Prostate gland (tissue), 2 donors: ENCODE measurements around the gene RGPD5.
"Not testable (repeated sequence)": the region's sequence is repeated elsewhere in the genome, so short reads cannot be mapped to it uniquely, and the experiment has no call there.

Experiments
- CTCF ChIP-seq, 4 experiments: fragments of 200-600 bp in 2 of 4; fragments of 450-650 bp in 2 of 4; sonication (generic) in 2 of 4; IDR thresholded peaks; 1 replicate in 3 of 4; 2 replicates in 1 of 4; pipeline ENCODE4 v1.5.1; 2016 to 2019; ENCODE audit warnings: antibody characterized with exemption in 4 of 4, mild to moderate bottlenecking in 2 of 4, moderate library complexity in 2 of 4
- POLR2A ChIP-seq: fragments of 450-650 bp; IDR thresholded peaks from one replicate; pipeline ENCODE4 v1.6.1; 2016; ENCODE audit warnings: antibody characterized with exemption, mild to moderate bottlenecking
- POLR2AphosphoS5 ChIP-seq: sonication (generic); formaldehyde crosslinking; IDR thresholded peaks from one replicate; pipeline ENCODE4 v1.6.1; 2017; ENCODE audit warnings: antibody characterized with exemption

- not testable (repeated sequence) for TF ChIP-seq CTCF (IDR thresholded peaks at IDR 0.05); POLR2A; POLR2AphosphoS5
Observed at GRCh38 chr2:109761976-109762375, 32.1 kb upstream of the RGPD5 start.
